Epithelial cell of esophagus (primary cell): ENCODE data around the gene CEP164.
"Not testable (repeated sequence)": the region's sequence is repeated elsewhere in the genome, so short reads cannot be mapped to it uniquely, and the experiment has no call there.

Source experiments
- DNase-seq: peaks from one replicate; pipeline ENCODE4 v3.0.0; 2010; ENCODE audit warnings: low read depth
- H3K4me3 ChIP-seq: 2 replicates; pipeline ENCODE4 v1.5.1; 2011; ENCODE audit warnings: mild to moderate bottlenecking, low read length, control low read depth
- TF ChIP-seq, protein P1 (sequence below): IDR thresholded peaks from 2 replicates; pipeline ENCODE4 v1.5.1; 2011; ENCODE audit warnings: low read depth, mild to moderate bottlenecking, low read length, control low read depth, inconsistent platforms; ENCODE audit not compliant: insufficient read depth; ENCODE audit errors: missing control alignments

CEP164 gene

GRCh38 chr11:117315285-117316196 is 12.1 kb upstream of the CEP164 start:
- H3K4me3 ChIP-seq: peak overlapping the region; percentile 77
- DNase-seq: no peak
- TF ChIP-seq, protein P1, sequence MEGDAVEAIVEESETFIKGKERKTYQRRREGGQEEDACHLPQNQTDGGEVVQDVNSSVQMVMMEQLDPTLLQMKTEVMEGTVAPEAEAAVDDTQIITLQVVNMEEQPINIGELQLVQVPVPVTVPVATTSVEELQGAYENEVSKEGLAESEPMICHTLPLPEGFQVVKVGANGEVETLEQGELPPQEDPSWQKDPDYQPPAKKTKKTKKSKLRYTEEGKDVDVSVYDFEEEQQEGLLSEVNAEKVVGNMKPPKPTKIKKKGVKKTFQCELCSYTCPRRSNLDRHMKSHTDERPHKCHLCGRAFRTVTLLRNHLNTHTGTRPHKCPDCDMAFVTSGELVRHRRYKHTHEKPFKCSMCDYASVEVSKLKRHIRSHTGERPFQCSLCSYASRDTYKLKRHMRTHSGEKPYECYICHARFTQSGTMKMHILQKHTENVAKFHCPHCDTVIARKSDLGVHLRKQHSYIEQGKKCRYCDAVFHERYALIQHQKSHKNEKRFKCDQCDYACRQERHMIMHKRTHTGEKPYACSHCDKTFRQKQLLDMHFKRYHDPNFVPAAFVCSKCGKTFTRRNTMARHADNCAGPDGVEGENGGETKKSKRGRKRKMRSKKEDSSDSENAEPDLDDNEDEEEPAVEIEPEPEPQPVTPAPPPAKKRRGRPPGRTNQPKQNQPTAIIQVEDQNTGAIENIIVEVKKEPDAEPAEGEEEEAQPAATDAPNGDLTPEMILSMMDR: no peak

- peak within 1 kb of the TSS; percentile 77 for H3K4me3 ChIP-seq
- TF ChIP-seq, protein P1: peak; percentile 17
Observed at GRCh38 chr11:117316197-117316961, 11.3 kb upstream of the CEP164 start, which contains the start of gene BACE1. Gene BACE1, minus strand, starts transcription at chr11:117316256. Its CDS starts 461 bp downstream, at chr11:117315795.

GRCh38 chr11:117318738-117319137 is 8.9 kb upstream of the CEP164 start:
- DNase-seq: no peak
- TF ChIP-seq, protein P1: no peak
- H3K4me3 ChIP-seq: no peak overlapping the region

More at GRCh38 chr11:117316197-117316961, 11.3 kb upstream of the CEP164 start, which contains the start of gene BACE1:
- DNase-seq: peak; percentile 74

DNA sequence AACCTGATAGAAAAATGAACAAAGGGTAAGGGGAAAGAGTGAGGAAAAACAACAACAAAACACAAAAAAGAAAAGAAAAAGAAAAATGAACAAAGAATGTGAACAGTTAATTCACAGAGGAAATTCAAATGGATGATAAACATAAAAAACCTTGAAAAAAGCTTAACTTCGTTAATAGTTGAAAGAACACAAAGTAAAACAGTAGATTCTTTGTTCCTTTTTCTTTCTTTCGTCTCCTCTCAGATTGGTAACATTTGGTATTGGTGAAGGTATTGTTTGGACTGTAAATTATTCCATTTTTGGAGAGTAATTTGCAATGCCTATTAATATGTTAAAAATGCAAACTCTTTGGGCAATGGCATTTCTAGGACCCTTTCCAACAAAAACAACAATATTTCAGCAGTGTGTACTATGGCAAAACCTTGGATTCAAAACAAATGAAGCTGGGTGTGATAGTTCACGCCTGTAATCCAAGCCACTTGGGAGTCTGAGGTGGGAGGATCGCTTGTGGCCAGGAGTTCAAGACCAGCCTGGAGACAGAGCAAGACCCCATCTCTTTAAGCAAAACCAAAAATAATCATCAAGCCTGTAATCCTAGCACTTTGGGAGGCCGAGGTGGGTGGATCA is 8.3 kb upstream of the CEP164 start:
- DNase-seq: no peak
- TF ChIP-seq, protein P1: no peak
- no peak overlapping the region for H3K4me3 ChIP-seq

DNA sequence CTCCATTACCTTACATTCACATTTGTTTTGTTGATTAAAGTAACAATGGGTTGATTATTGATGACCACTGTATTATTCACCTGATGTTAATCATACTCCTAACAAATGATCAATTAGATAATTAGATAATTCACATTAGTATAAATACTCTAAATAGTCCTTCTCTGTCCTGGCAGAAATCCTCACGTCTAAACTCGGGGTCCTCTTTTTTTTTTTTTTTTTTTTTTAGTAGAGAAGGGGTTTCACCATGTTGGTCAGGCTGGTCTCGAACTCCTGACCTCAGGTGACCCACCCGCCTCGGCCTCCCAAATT is 443 bp upstream of the CEP164 start:
- not testable (repeated sequence) for DNase-seq
- peak overlapping the region; percentile 85 for H3K4me3 ChIP-seq

GRCh38 chr11:117328375-117329010 is 839 bp downstream of the CEP164 start:
- H3K4me3 ChIP-seq: peak overlapping the region; percentile 85
- TF ChIP-seq, protein P1: no peak

More at GRCh38 chr11:117328375-117329010, 839 bp downstream of the CEP164 start:
- peak; percentile 60 for DNase-seq
